GM12878 (cell line): Measurements from ENCODE around the gene DCDC2C. TPM values are rescaled to one million over a fixed set of nuclear protein-coding genes. Genes with fewer than 3 reads are reported as not detected.

Experiments used
- ATAC-seq: fragments of 200-7000 bp; cut with Tn5 transposase; 3 replicates; pipeline ENCODE4 v1.9.1; 2020; ENCODE audit warnings: mild to moderate bottlenecking, moderate library complexity
- BruUV-seq: library from RNA; stranded (reverse); fragments of 400-500 nt; replicated peaks from 2 replicates; lab custom pipeline; 2021; lab: Mats Ljungman, UMichigan
- CTCF ChIA-PET: fragments of 300-600 bp; sonication (Branson Sonifier 250); formaldehyde crosslinking; extraction: SDS; loops from one replicate; lab custom pipeline; 2021; ENCODE audit warnings: inconsistent platforms; lab: Yijun Ruan, JAX
- POLR2A ChIA-PET: fragments of 350-600 bp; formaldehyde crosslinking; extraction: SDS; loops from one replicate; lab custom pipeline; 2021; ENCODE audit warnings: inconsistent platforms; lab: Charles Lee
- RAD21 ChIA-PET: fragments of 300-600 bp; sonication (Branson Sonifier 250); formaldehyde crosslinking; loops from one replicate; lab custom pipeline; 2023; ENCODE audit warnings: antibody characterized with exemption; ENCODE audit not compliant: unreplicated experiment; lab: Charles Lee
- SMC1A ChIA-PET: fragments of 300-600 bp; sonication (Branson Sonifier 250); formaldehyde crosslinking; loops from one replicate; lab custom pipeline; 2023; ENCODE audit not compliant: unreplicated experiment, uncharacterized antibody; lab: Charles Lee
- DNase-seq: peaks from one replicate; pipeline ENCODE4 v3.0.0-alpha.2; 2011; ENCODE audit warnings: low read depth, low spot score
- FAIRE-seq: peaks from 3 replicates; lab custom pipeline; 2011; peaks lifted over from hg19 to GRCh38; lab: Jason Lieb, UNC
- H2AFZ ChIP-seq: 2 replicates; pipeline ENCODE4 v1.6.0; 2011; ENCODE audit warnings: low read depth, low read length, control low read depth; ENCODE audit not compliant: control insufficient read depth
- H3K27ac ChIP-seq: 2 replicates; pipeline ENCODE4 v1.5.1; 2011; ENCODE audit warnings: control low read depth; ENCODE audit not compliant: control insufficient read depth, insufficient read depth
- H3K27me3 ChIP-seq, 2 experiments: replicated peaks in 1 of 2; 2 replicates each; pipeline versions ENCODE4 v1.6.0 to v1.6.1; 2011; ENCODE audit warnings: low read length in 1 of 2; ENCODE audit not compliant: control insufficient read depth in 2 of 2, insufficient read depth in 2 of 2
- H3K36me3 ChIP-seq, 2 experiments: 2 replicates each; pipeline ENCODE4 v1.5.1; 2011; ENCODE audit warnings: low read length in 1 of 2; ENCODE audit not compliant: control insufficient read depth in 2 of 2, insufficient read depth in 2 of 2
- H3K4me1 ChIP-seq: 2 replicates; pipeline ENCODE4 v1.6.1; 2011; ENCODE audit warnings: mild to moderate bottlenecking, low read length, moderate library complexity, mixed read lengths; ENCODE audit not compliant: control insufficient read depth, insufficient read depth
- H3K4me2 ChIP-seq: 2 replicates; pipeline ENCODE4 v1.6.0; 2011; ENCODE audit warnings: control low read depth; ENCODE audit not compliant: control insufficient read depth, insufficient read depth
- H3K4me3 ChIP-seq: fragments of 200-600 bp; sonication (generic); 2 replicates; pipeline ENCODE4 v1.5.1; 2016
- H3K79me2 ChIP-seq: 2 replicates; pipeline ENCODE4 v1.6.0; 2011; ENCODE audit warnings: low read length; ENCODE audit not compliant: control insufficient read depth, insufficient read depth
- H3K9ac ChIP-seq: 2 replicates; pipeline ENCODE4 v1.8.0; 2011; ENCODE audit warnings: low read length, control low read depth, mixed read lengths; ENCODE audit not compliant: control insufficient read depth, insufficient read depth
- H3K9me3 ChIP-seq: replicated peaks from 3 replicates; pipeline ENCODE4 v1.5.1; 2011; ENCODE audit warnings: mild to moderate bottlenecking, low read length; ENCODE audit not compliant: control insufficient read depth, insufficient read depth
- H4K20me1 ChIP-seq: 2 replicates; pipeline ENCODE4 v1.6.0; 2011; ENCODE audit not compliant: control insufficient read depth, insufficient read depth
- CEBPB ChIP-seq, 2 experiments: fragments of 150-350 bp in 1 of 2; IDR thresholded peaks; 2 replicates each; pipeline ENCODE4 v1.6.1; 2012 to 2014; ENCODE audit warnings: low read depth in 2 of 2, low read length in 2 of 2, borderline replicate concordance in 1 of 2, inconsistent platforms in 1 of 2
- HCFC1 ChIP-seq: fragments of 150-350 bp; IDR thresholded peaks from 2 replicates; pipeline ENCODE4 v1.6.1; 2014; ENCODE audit warnings: low read length
- RAD21 ChIP-seq: IDR thresholded peaks from 2 replicates; pipeline ENCODE4 v1.6.1; 2011; ENCODE audit warnings: mild to moderate bottlenecking, low read depth, low read length, moderate library complexity; ENCODE audit not compliant: insufficient read depth
- STAT1 ChIP-seq: fragments of 450-650 bp; conservative IDR thresholded peaks from 2 replicates; pipeline ENCODE4 v1.6.1; 2014; ENCODE audit warnings: antibody characterized with exemption, mild to moderate bottlenecking
- SUZ12 ChIP-seq: fragments of 200-600 bp; sonication (generic); IDR thresholded peaks from one replicate; pipeline ENCODE4 v1.6.1; 2018; ENCODE audit warnings: antibody characterized with exemption, mild to moderate bottlenecking; ENCODE audit not compliant: unreplicated experiment
- WGBS: methylation state at CpG from one replicate; pipeline ENCODE4 v1.1.6; 2016; ENCODE audit warnings: low lambda C conversion rate; ENCODE audit not compliant: insufficient replicate concordance, insufficient coverage; ENCODE audit errors: missing lambda C conversion rate; 5-methylcytosine and 5-hydroxymethylcytosine counted together
- in situ Hi-C: fragments of 300-500 bp; cut with MboI; formaldehyde crosslinking; loops from 9 replicates; pipeline ENCODE4 v1.14.3; 2018; ENCODE audit warnings: mixed read lengths
- intact Hi-C: fragments of 100-400 bp; cut with micrococcal nuclease; formaldehyde crosslinking; loops from one replicate; pipeline ENCODE4 v1.14.2; 2022; ENCODE audit not compliant: unreplicated experiment
- polyA plus RNA-seq, 11 experiments: library from polyadenylated mRNA; depleted of rRNA in 4 of 11; unstranded in 6 of 11; stranded (reverse) in 5 of 11; fragments of >200 nt; fragmentation: Nextera tagmentation in 4 of 11; fragmentation: Illumina TruSeq in 1 of 11; extraction: Ambion mirVana in 4 of 11; extraction: Trizol in 1 of 11; gene quantifications; 1 replicate in 1 of 11; 2 replicates in 10 of 11; pipeline versions ENCODE4 v1.2.1 to v1.2.3, GENCODE V29; 2011 to 2016; ENCODE audit warnings: inconsistent platforms in 2 of 11, missing spikeins in 2 of 11, low read depth in 1 of 11
- total RNA-seq, 4 experiments: library from RNA; depleted of rRNA in 3 of 4; stranded (reverse); fragments of >200 nt in 3 of 4; fragmentation: Illumina TruSeq in 1 of 4; extraction: Trizol in 1 of 4; gene quantifications; 2 replicates each; pipeline versions ENCODE4 v1.2.1 to v1.2.3, GENCODE V29; 2013 to 2021

The DCDC2C gene
- total and polyA plus RNA-seq, 10 of the 15 experiments (the other 5 are each of a cell fraction or from before 2014, with no cell fraction given), result not detected

DNA sequence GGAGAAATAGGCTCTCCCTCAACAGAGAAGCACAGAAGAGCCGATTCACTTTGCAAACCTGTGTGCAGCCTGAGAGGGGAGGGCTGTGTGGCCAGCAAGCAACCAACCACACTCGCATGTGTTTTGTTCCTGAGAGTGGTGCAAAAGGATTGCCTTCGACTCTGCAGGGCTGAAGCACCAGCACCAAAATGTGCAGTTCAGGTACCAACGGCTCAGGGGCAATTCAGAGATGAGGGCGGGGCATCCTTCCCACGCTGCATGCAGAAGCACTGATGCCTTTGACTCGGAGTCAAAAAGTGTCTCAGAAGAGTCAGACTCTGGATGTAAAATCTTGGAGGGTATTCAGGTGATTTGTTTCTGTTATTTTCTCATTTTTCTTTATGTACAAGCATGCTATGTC is 55.5 kb downstream of the DCDC2C start:
- ATAC-seq (no peak), FAIRE-seq (no peak), DNase-seq (no peak)
- TF ChIP-seq STAT1 (no peak), CEBPB (IDR thresholded peaks at IDR 0.05; ENCODE audit: borderline replicate concordance in 1 of 2, low read depth in 2 of 2, low read length in 2 of 2) (no peak), HCFC1 (no peak), SUZ12 (no peak)
- H3K9me3 ChIP-seq, result no peaks in the 10 kb centered on the region
- H4K20me1 ChIP-seq, result no peaks in the 10 kb centered on the region
- WGBS, result 9% methylated on average over 7 of the region's 7 CpGs
- RAD21 ChIA-PET, result no interaction called here
- no peak overlapping the region for H3K4me3 ChIP-seq
- BruUV-seq, result no TSS peak
- no peaks in the 10 kb centered on the region for H3K79me2 ChIP-seq
- in situ Hi-C loops (no loop called here), intact Hi-C loops (no loop called here)
- no peak overlapping the region for H3K27ac ChIP-seq
- no peak overlapping the region for H3K9ac ChIP-seq
- H2AFZ ChIP-seq, result no peak overlapping the region
- CTCF ChIA-PET, result interaction anchor here (0.9 to 1.9 kb wide), 2 partner anchors 22 to 200 kb away, joined by 3 to 4 read pairs; no protein-coding TSS in a partner anchor
- H3K4me2 ChIP-seq, result no peak overlapping the region
- no peaks in the 10 kb centered on the region for H3K4me1 ChIP-seq
- peaks cover 0 to 1% of the 10 kb centered on the region in 2 experiments; a peak in 2 of 4 replicates for H3K27me3 ChIP-seq
- SMC1A ChIA-PET, result no interaction called here
- POLR2A ChIA-PET, result no interaction called here
- H3K36me3 ChIP-seq, result no peaks in the 10 kb centered on the region

- H4K20me1 ChIP-seq, result no peaks in the 10 kb centered on the region
- no peaks in the 10 kb centered on the region for H3K4me1 ChIP-seq
- ChIA-PET RAD21 (no interaction called here), CTCF (interaction anchor here (0.9 to 1.9 kb wide), 2 partner anchors 21 to 200 kb away, joined by 3 to 4 read pairs; no protein-coding TSS in a partner anchor)
- no peak for ATAC-seq
- no peak overlapping the region for H3K27ac ChIP-seq
- no TSS peak for BruUV-seq
- H3K9ac ChIP-seq, result no peak overlapping the region
- H3K9me3 ChIP-seq, result no peaks in the 10 kb centered on the region
- intact Hi-C loops (no loop called here), in situ Hi-C loops (no loop called here)
- FAIRE-seq, result no peak
- H3K36me3 ChIP-seq, result no peaks in the 10 kb centered on the region
- H3K79me2 ChIP-seq, result no peaks in the 10 kb centered on the region
- no peak for DNase-seq
- no peak for TF ChIP-seq RAD21
- TF ChIP-seq, all 136 proteins: peak for 0
- POLR2A ChIA-PET, result no interaction called here
- Histone ChIP-seq H2AFZ (no peak overlapping the region), H3K27me3 (peaks cover 0 to 1% of the 10 kb centered on the region in 2 experiments; a peak in 2 of 4 replicates), H3K4me3 (no peak overlapping the region), H3K4me2 (no peak overlapping the region)
- 5% methylated on average over 7 of the region's 7 CpGs for WGBS
- SMC1A ChIA-PET, result no interaction called here
Measured at GRCh38 chr2:3759331-3759730, 56.0 kb downstream of the DCDC2C start.
